ENCODE results near the gene COA8.

COA8 gene

DNA sequence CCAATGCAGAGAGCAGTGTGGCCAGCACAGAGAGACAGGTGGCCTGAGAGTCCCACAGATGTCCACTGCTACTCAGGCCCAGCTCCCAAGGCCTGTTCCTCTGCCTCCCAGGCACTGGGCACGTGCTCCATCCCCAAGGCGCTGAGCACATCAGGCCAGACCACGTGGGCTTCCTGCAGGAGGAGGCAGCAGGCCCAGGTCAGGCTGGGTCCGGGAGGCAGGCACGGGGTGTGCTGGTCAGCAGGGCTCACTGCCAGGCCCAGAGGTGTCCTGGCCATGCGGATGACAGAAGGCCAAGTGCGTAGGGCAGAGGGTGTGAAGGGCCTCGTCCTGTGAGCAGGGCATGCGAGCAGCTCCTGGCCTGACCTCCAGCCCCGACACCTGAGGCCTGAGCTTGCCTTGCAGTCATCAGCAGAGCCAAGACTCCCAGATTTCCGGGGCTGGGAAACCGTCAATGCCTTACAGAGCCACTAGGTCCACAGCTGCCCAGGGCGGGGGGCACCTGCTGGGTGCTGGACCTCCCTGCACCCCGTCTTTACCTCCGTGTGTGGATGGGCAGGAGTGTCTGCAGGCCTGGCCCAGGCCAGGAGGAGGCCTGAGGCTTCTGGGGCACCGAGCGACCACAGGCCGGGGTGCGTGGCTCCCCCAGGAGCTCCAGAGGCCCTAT lies 18.9 kb upstream of the COA8 start:
- TF ChIP-seq YY1 (IDR thresholded peaks at IDR 0.05; ENCODE audit: low read depth) (no peak), NFIC (IDR thresholded peaks at IDR 0.05) (no peak), EP300 (IDR thresholded peaks at IDR 0.05; ENCODE audit: borderline replicate concordance) (no peak), TEAD4 (IDR thresholded peaks at IDR 0.05) (no peak), MAX (IDR thresholded peaks at IDR 0.05) (peak; percentile 55), RAD21 (IDR thresholded peaks at IDR 0.05; ENCODE audit: low read depth) (no peak), REST (IDR thresholded peaks at IDR 0.05; ENCODE audit: low read depth) (no peak)
- TF ChIP-seq, protein P1, sequence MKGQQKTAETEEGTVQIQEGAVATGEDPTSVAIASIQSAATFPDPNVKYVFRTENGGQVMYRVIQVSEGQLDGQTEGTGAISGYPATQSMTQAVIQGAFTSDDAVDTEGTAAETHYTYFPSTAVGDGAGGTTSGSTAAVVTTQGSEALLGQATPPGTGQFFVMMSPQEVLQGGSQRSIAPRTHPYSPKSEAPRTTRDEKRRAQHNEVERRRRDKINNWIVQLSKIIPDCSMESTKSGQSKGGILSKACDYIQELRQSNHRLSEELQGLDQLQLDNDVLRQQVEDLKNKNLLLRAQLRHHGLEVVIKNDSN (IDR thresholded peaks at IDR 0.05): peak; percentile 30; the same call in 1 of the 2 replicates

GRCh38 chr14:103544388-103545218 lies 18.2 kb upstream of the COA8 start:
- TF ChIP-seq TAF1 (IDR thresholded peaks at IDR 0.05; ENCODE audit: low read depth) (no peak), CREB1 (IDR thresholded peaks at IDR 0.05; ENCODE audit: low read depth) (no peak), REST (IDR thresholded peaks at IDR 0.05; ENCODE audit: low read depth) (no peak), NFIC (IDR thresholded peaks at IDR 0.05) (no peak), EP300 (IDR thresholded peaks at IDR 0.05; ENCODE audit: borderline replicate concordance) (no peak), EGR1 (IDR thresholded peaks at IDR 0.05) (no peak), MAX (IDR thresholded peaks at IDR 0.05) (no peak), RAD21 (IDR thresholded peaks at IDR 0.05; ENCODE audit: low read depth) (no peak)
- TF ChIP-seq, protein P1 (IDR thresholded peaks at IDR 0.05): no peak

GRCh38 chr14:103545219-103545914 lies 17.4 kb upstream of the COA8 start:
- TF ChIP-seq EGR1 (IDR thresholded peaks at IDR 0.05) (no peak), FOXM1 (IDR thresholded peaks at IDR 0.05; ENCODE audit: borderline replicate concordance, low read depth) (no peak), ZBTB7A (IDR thresholded peaks at IDR 0.05; ENCODE audit: low read depth) (no peak), CEBPB (IDR thresholded peaks at IDR 0.05) (no peak), RAD21 (IDR thresholded peaks at IDR 0.05; ENCODE audit: low read depth) (no peak), EP300 (IDR thresholded peaks at IDR 0.05; ENCODE audit: borderline replicate concordance) (no peak)

DNA sequence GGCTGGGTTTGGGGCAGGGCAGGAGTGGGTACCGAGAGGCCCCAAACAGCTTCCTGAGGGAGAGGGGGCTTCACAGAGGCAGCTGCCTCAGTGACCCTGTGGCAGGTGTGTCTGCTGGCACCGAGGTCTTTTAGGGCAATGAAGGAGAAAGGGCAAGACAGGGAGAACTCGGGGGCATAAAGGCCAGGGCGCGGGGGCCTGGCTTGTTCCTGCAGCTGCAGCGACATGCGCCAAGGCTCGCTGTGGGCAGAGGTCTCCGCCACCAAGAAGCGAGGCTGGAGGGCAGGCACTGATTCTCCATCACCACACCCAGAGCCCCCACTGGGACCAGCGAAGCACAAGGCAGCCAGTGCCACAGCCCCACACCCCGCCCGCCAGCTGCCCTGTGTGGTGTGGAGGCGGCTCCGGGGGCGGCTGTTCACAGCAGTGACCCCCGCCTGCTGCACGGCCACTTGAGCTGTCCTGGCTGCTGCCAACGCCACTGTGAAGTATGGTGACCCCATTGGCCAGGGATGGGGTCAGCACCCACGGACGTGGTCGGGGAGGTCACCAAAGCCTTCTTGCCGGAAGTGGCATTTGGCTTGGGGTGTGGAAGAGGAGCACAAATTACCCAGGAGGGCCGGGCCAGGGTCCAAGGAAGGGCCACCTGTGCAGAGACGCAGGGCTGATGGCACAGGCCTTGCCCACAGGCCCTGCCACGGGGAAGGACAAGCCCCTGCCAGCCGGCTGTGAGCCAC lies 16.7 kb upstream of the COA8 start:
- TF ChIP-seq EGR1 (IDR thresholded peaks at IDR 0.05): peak; percentile 66
- TF ChIP-seq, protein P1 (IDR thresholded peaks at IDR 0.05): no peak

Data from Ishikawa (cell line).